Kidney (tissue), 14 donors: ENCODE measurements around the gene TBC1D1. TPM values are rescaled to one million over a fixed set of nuclear protein-coding genes. Genes with fewer than 3 reads are reported as not detected.

Experiments used
- DNase-seq, 5 donors: peaks; one replicate each; pipeline ENCODE4 v3.0.0-alpha.2; 2013 to 2020
- FAIRE-seq: peaks from 2 replicates; lab custom pipeline; 2012; peaks lifted over from hg19 to GRCh38; lab: Jason Lieb, UNC
- H3K27ac ChIP-seq, 2 donors: one replicate each; pipeline ENCODE4 v1.7.0; 2013; ENCODE audit warnings: low read depth in 2 of 2, low read length in 2 of 2, inconsistent platforms in 1 of 2
- H3K27me3 ChIP-seq: one replicate; pipeline ENCODE4 v1.7.1; 2013; ENCODE audit warnings: low read length, inconsistent platforms; ENCODE audit not compliant: control insufficient read depth, insufficient read depth
- H3K36me3 ChIP-seq, 3 donors: one replicate each; pipeline versions ENCODE4 v1.7.0 to v1.7.1; 2013; ENCODE audit warnings: low read length in 3 of 3, control low read depth in 1 of 3, inconsistent platforms in 1 of 3; ENCODE audit not compliant: insufficient read depth in 3 of 3, control insufficient read depth in 2 of 3
- H3K4me1 ChIP-seq, 3 donors: one replicate each; pipeline versions ENCODE4 v1.7.0 to v1.7.1; 2013; ENCODE audit warnings: low read length in 3 of 3, inconsistent platforms in 1 of 3, low read depth in 1 of 3; ENCODE audit not compliant: control insufficient read depth in 2 of 3, insufficient read depth in 2 of 3
- H3K4me3 ChIP-seq, 3 donors: one replicate each; pipeline versions ENCODE4 v1.7.0 to v1.8.1; 2013; ENCODE audit warnings: low read length in 3 of 3, control low read depth in 1 of 3, inconsistent platforms in 1 of 3
- H3K9ac ChIP-seq, 3 donors: one replicate each; pipeline versions ENCODE4 v1.7.0 to v1.7.1; 2013; ENCODE audit warnings: low read length in 3 of 3, control low read depth in 1 of 3, inconsistent platforms in 1 of 3
- H3K9me3 ChIP-seq, 3 donors: one replicate each; pipeline versions ENCODE4 v1.7.0 to v1.7.1; 2013; ENCODE audit warnings: low read length in 3 of 3, control low read depth in 1 of 3, inconsistent platforms in 1 of 3; ENCODE audit not compliant: control insufficient read depth in 2 of 3, insufficient read depth in 1 of 3
- CTCF ChIP-seq: IDR thresholded peaks from 3 replicates; pipeline ENCODE4 v1.5.1; 2012; ENCODE audit warnings: mild to moderate bottlenecking, moderate library complexity, borderline replicate concordance; ENCODE audit not compliant: insufficient read depth; ENCODE audit errors: extremely low read depth
- intact Hi-C: fragments of 100-400 bp; cut with DNase I; formaldehyde crosslinking; loops from one replicate; pipeline ENCODE4 v1.11.1; 2022
- polyA plus RNA-seq: library from polyadenylated mRNA; stranded (reverse); fragments of 350-450 nt; fragmentation: Illumina TruSeq; extraction: RNeasy Lipid Tissue Mini Kit (QIAGEN cat#74804); gene quantifications from one replicate; pipeline ENCODE4 v1.2.3, GENCODE V29; 2014; ENCODE audit warnings: low read depth, low replicate concordance; ENCODE audit not compliant: insufficient read depth
- total RNA-seq: library from RNA; stranded (reverse); fragmentation: NEBNext Ultra II Directional; extraction: Animal tissue kit (Norgen Biotek cat#: 25700); gene quantifications from one replicate; pipeline ENCODE4 v1.2.1, GENCODE V29; 2021
- donor health status: control.
- donor health status: control.
- donor health status: control.
- donor health status: control.
- donor health status: control.
- donor health status: DM: yes; HTN: yes; CAD: no.
- donor health status: Normal renal cell carcinoma (clear cell type).

The TBC1D1 gene
- total and polyA plus RNA-seq, 2 donors from 2014 or later: 170 to 182 TPM

- Histone ChIP-seq H3K27me3 (no peaks in the 10 kb centered on the region), H3K9ac (no peak overlapping the region), H3K27ac (no peak overlapping the region), H3K36me3 (no peaks in the 10 kb centered on the region), H3K4me1 (peaks cover 0 to 4% (median 0%) of the 10 kb centered on the region in 3 donors), H3K9me3 (no peaks in the 10 kb centered on the region), H3K4me3 (no peak overlapping the region)
- TF ChIP-seq CTCF: no peak
- DNase-seq (peak in 1 of 5 donors; percentile 17), FAIRE-seq (no peak)
- intact Hi-C loops: no loop called here
These were observed 5.4 kb upstream of the TBC1D1 start for GRCh38 chr4:37885496-37885895.

GRCh38 chr4:37889849-37890800 is 759 bp upstream of the TBC1D1 start:
- Histone ChIP-seq H3K36me3 (no peaks in the 10 kb centered on the region), H3K27ac (peak overlapping the region; percentile 25 to 33), H3K9ac (peak overlapping the region in 1 of 3 donors; percentile 59), H3K27me3 (no peaks in the 10 kb centered on the region), H3K4me3 (peak overlapping the region; percentile 10 to 64 (median 40)), H3K4me1 (peaks cover 0 to 9% (median 0%) of the 10 kb centered on the region in 3 donors), H3K9me3 (no peaks in the 10 kb centered on the region)
- DNase-seq (peak; percentile 41 to 89 (median 59)), FAIRE-seq (no peak)
- TF ChIP-seq CTCF: no peak
- intact Hi-C loops: no loop called here

- Histone ChIP-seq H3K27ac (peak overlapping the region; percentile 25 to 33), H3K27me3 (no peaks in the 10 kb centered on the region), H3K9ac (peak overlapping the region; percentile 42 to 59 (median 48)), H3K36me3 (no peaks in the 10 kb centered on the region), H3K4me3 (peak overlapping the region; percentile 64 to 71 (median 67)), H3K9me3 (no peaks in the 10 kb centered on the region), H3K4me1 (peaks cover 0 to 9% (median 0%) of the 10 kb centered on the region in 3 donors)
- DNase-seq (peak; percentile 50 to 70 (median 68)), FAIRE-seq (no peak)
- intact Hi-C loops: no loop called here
- TF ChIP-seq CTCF: no peak
These were observed 626 bp downstream of the TBC1D1 start for GRCh38 chr4:37891260-37892159.
